ENCODE measurements around the gene CFAP45. TPM values are rescaled to one million over a fixed set of nuclear protein-coding genes. Genes with fewer than 3 reads are reported as not detected.

The CFAP45 gene
- total RNA-seq, 2 experiments from 2014 or later = 1.3 to 1.4 TPM

- CTCF ChIA-PET = interaction anchor here (1.0 kb wide), 1 partner anchor 257 kb away, joined by 3 read pairs; no protein-coding TSS in a partner anchor
Observed at GRCh38 chr1:159828581-159829272, 71.2 kb downstream of the CFAP45 start.

GRCh38 chr1:159828176-159828575, 71.8 kb downstream of the CFAP45 start:
- ChIA-PET POLR2A (interaction anchor here (1.3 to 2.0 kb wide), 2 partner anchors 9 to 97 kb away, joined by 4 to 5 read pairs; partner anchors contain the start of gene TAGLN2), CTCF (interaction anchor here (1.0 kb wide), 1 partner anchor 258 kb away, joined by 3 read pairs; no protein-coding TSS in a partner anchor)
- no peak overlapping the region for H3K27ac Mint-ChIP-seq
- ATAC-seq (no peak), DNase-seq (no peak)
- no peaks in the 10 kb centered on the region for H3K27me3 Mint-ChIP-seq
- no peak overlapping the region for H3K4me3 Mint-ChIP-seq
- intact Hi-C loops (cut with micrococcal nuclease) = no loop called here
- no peak for TF ChIP-seq CTCF (IDR thresholded peaks at IDR 0.05)
- peaks cover 3% of the 10 kb centered on the region for H3K36me3 Mint-ChIP-seq (ENCODE audit: low read depth)
- H3K9me3 Mint-ChIP-seq = peaks cover 4% of the 10 kb centered on the region
- peaks cover 53% of the 10 kb centered on the region for H3K4me1 Mint-ChIP-seq (ENCODE audit: low read depth)

More at GRCh38 chr1:159828581-159829272, 71.2 kb downstream of the CFAP45 start:
- no peak overlapping the region for H3K27ac Mint-ChIP-seq
- H3K4me1 Mint-ChIP-seq (ENCODE audit: low read depth) = peaks cover 53% of the 10 kb centered on the region
- no peak for DNase-seq
- no peaks in the 10 kb centered on the region for H3K27me3 Mint-ChIP-seq
- POLR2A ChIA-PET = interaction anchor here (1.3 kb wide), 1 partner anchor 10 kb away, joined by 4 read pairs; no protein-coding TSS in a partner anchor
- H3K4me3 Mint-ChIP-seq = no peak overlapping the region
- no peak for ATAC-seq
- peaks cover 3% of the 10 kb centered on the region for H3K36me3 Mint-ChIP-seq (ENCODE audit: low read depth)
- no peak for TF ChIP-seq CTCF (IDR thresholded peaks at IDR 0.05)
- H3K9me3 Mint-ChIP-seq = peaks cover 4% of the 10 kb centered on the region
- intact Hi-C loops (cut with micrococcal nuclease) = no loop called here

- intact Hi-C loops (cut with micrococcal nuclease) = no loop called here
- Mint-ChIP-seq H3K27me3 (no peaks in the 10 kb centered on the region), H3K9me3 (peaks cover 4% of the 10 kb centered on the region), H3K4me3 (peak overlapping the region; percentile 51), H3K36me3 (ENCODE audit: low read depth) (peaks cover 3% of the 10 kb centered on the region), H3K4me1 (ENCODE audit: low read depth) (peaks cover 53% of the 10 kb centered on the region), H3K27ac (peak overlapping the region; percentile 88)
- ATAC-seq (no peak), DNase-seq (no peak)
- ChIA-PET CTCF (interaction anchor here (1.1 to 2.0 kb wide), 4 partner anchors 63 to 180 kb away, joined by 3 to 8 read pairs (median 4); no protein-coding TSS in a partner anchor), POLR2A (interaction anchor here (1.3 to 2.1 kb wide), 3 partner anchors 23 to 98 kb away, joined by 3 to 10 read pairs (median 5); partner anchors contain the start of gene TAGLN2)
- no peak for TF ChIP-seq CTCF (IDR thresholded peaks at IDR 0.05)
Observed at GRCh38 chr1:159827549-159827948, 72.4 kb downstream of the CFAP45 start.

- Mint-ChIP-seq H3K27ac (peak overlapping the region; percentile 88), H3K9me3 (peaks cover 4% of the 10 kb centered on the region), H3K4me1 (ENCODE audit: low read depth) (peaks cover 53% of the 10 kb centered on the region), H3K27me3 (no peaks in the 10 kb centered on the region), H3K36me3 (ENCODE audit: low read depth) (peaks cover 3% of the 10 kb centered on the region), H3K4me3 (peak overlapping the region; percentile 51)
- TF ChIP-seq CTCF (IDR thresholded peaks at IDR 0.05) = no peak
- ATAC-seq (no peak), DNase-seq (no peak)
- ChIA-PET POLR2A (interaction anchor here (0.7 to 2.1 kb wide), 5 partner anchors 18 to 98 kb away, joined by 3 to 10 read pairs (median 5); partner anchors contain the start of gene TAGLN2), CTCF (interaction anchor here (0.6 to 2.0 kb wide), 6 partner anchors 28 to 181 kb away, joined by 3 to 8 read pairs (median 4); partner anchors contain the start of gene DUSP23)
- intact Hi-C loops (cut with micrococcal nuclease) = no loop called here
Observed at GRCh38 chr1:159827102-159827490, 72.9 kb downstream of the CFAP45 start.

Data from activated CD8-positive, alpha-beta T cell treated with anti-CD3 and anti-CD28 coated beads for 36 hours (primary cell).